Measurements from ENCODE around the gene SEC14L6.
A peak's percentile ranks its signal among the peaks of the same experiment; 100 is the strongest.

Gene SEC14L6

GRCh38 chr22:30503551-30503950 is 43.0 kb downstream of the SEC14L6 start:
- H3K9me3 Mint-ChIP-seq = no peaks in the 10 kb centered on the region
- no peak overlapping the region for H3K27ac Mint-ChIP-seq
- peaks cover 34% of the 10 kb centered on the region for H3K27me3 Mint-ChIP-seq

GRCh38 chr22:30502911-30503310 is 43.6 kb downstream of the SEC14L6 start:
- peaks cover 34% of the 10 kb centered on the region for H3K27me3 Mint-ChIP-seq
- no peaks in the 10 kb centered on the region for H3K9me3 Mint-ChIP-seq
- no peak overlapping the region for H3K4me3 Mint-ChIP-seq
- ATAC-seq = no peak
- H3K27ac Mint-ChIP-seq = no peak overlapping the region
- no peak for DNase-seq
- no peaks in the 10 kb centered on the region for H3K4me1 Mint-ChIP-seq
- no peaks in the 10 kb centered on the region for H3K36me3 Mint-ChIP-seq (ENCODE audit: low read depth)

More at GRCh38 chr22:30503551-30503950, 43.0 kb downstream of the SEC14L6 start:
- Mint-ChIP-seq H3K36me3 (ENCODE audit: low read depth) (no peaks in the 10 kb centered on the region), H3K4me3 (no peak overlapping the region), H3K4me1 (no peaks in the 10 kb centered on the region)
- no peak for ATAC-seq
- no peak for DNase-seq

GRCh38 chr22:30502153-30502552 is 44.4 kb downstream of the SEC14L6 start:
- H3K4me3 Mint-ChIP-seq = no peak overlapping the region
- H3K27me3 Mint-ChIP-seq = peaks cover 34% of the 10 kb centered on the region
- H3K9me3 Mint-ChIP-seq = no peaks in the 10 kb centered on the region
- DNase-seq = no peak
- no peaks in the 10 kb centered on the region for H3K4me1 Mint-ChIP-seq
- H3K27ac Mint-ChIP-seq = no peak overlapping the region
- no peaks in the 10 kb centered on the region for H3K36me3 Mint-ChIP-seq (ENCODE audit: low read depth)
- ATAC-seq = no peak

- H3K27me3 Mint-ChIP-seq = peaks cover 27% of the 10 kb centered on the region
- no peaks in the 10 kb centered on the region for H3K9me3 Mint-ChIP-seq
- H3K4me1 Mint-ChIP-seq = no peaks in the 10 kb centered on the region
- no peak for ATAC-seq
- H3K36me3 Mint-ChIP-seq (ENCODE audit: low read depth) = no peaks in the 10 kb centered on the region
- no peak for DNase-seq
- no peak overlapping the region for H3K27ac Mint-ChIP-seq
- no peak overlapping the region for H3K4me3 Mint-ChIP-seq
These were observed 45.9 kb downstream of the SEC14L6 start for GRCh38 chr22:30500628-30501027.

GRCh38 chr22:30497466-30498150 is 48.9 kb downstream of the SEC14L6 start:
- Mint-ChIP-seq H3K4me3 (no peak overlapping the region), H3K4me1 (no peaks in the 10 kb centered on the region), H3K9me3 (no peaks in the 10 kb centered on the region), H3K27ac (no peak overlapping the region), H3K36me3 (ENCODE audit: low read depth) (no peaks in the 10 kb centered on the region), H3K27me3 (peaks cover 9% of the 10 kb centered on the region)
- DNase-seq (no peak), ATAC-seq (no peak)

- Mint-ChIP-seq H3K27me3 (peaks cover 3% of the 10 kb centered on the region), H3K4me1 (no peaks in the 10 kb centered on the region), H3K9me3 (no peaks in the 10 kb centered on the region), H3K36me3 (ENCODE audit: low read depth) (no peaks in the 10 kb centered on the region), H3K4me3 (no peak overlapping the region), H3K27ac (no peak overlapping the region)
- DNase-seq (no peak), ATAC-seq (no peak)
These were observed 51.3 kb downstream of the SEC14L6 start for GRCh38 chr22:30495041-30495784.

- DNase-seq = no peak
- no peaks in the 10 kb centered on the region for H3K36me3 Mint-ChIP-seq (ENCODE audit: low read depth)
- H3K4me3 Mint-ChIP-seq = no peak overlapping the region
- H3K27ac Mint-ChIP-seq = no peak overlapping the region
- H3K27me3 Mint-ChIP-seq = peaks cover 2% of the 10 kb centered on the region
- H3K4me1 Mint-ChIP-seq = no peaks in the 10 kb centered on the region
- no peak for ATAC-seq
- no peaks in the 10 kb centered on the region for H3K9me3 Mint-ChIP-seq
These were observed 54.4 kb downstream of the SEC14L6 start for GRCh38 chr22:30492144-30492543.

GRCh38 chr22:30491381-30491780 is 55.2 kb downstream of the SEC14L6 start:
- peaks cover 2% of the 10 kb centered on the region for H3K27me3 Mint-ChIP-seq
- no peaks in the 10 kb centered on the region for H3K4me1 Mint-ChIP-seq
- H3K27ac Mint-ChIP-seq = no peak overlapping the region
- ATAC-seq (no peak), DNase-seq (no peak)
- H3K36me3 Mint-ChIP-seq (ENCODE audit: low read depth) = no peaks in the 10 kb centered on the region
- no peaks in the 10 kb centered on the region for H3K9me3 Mint-ChIP-seq
- no peak overlapping the region for H3K4me3 Mint-ChIP-seq

GRCh38 chr22:30490399-30490798 is 56.1 kb downstream of the SEC14L6 start:
- Mint-ChIP-seq H3K27me3 (peaks cover 2% of the 10 kb centered on the region), H3K4me3 (no peak overlapping the region), H3K36me3 (ENCODE audit: low read depth) (no peaks in the 10 kb centered on the region), H3K4me1 (no peaks in the 10 kb centered on the region), H3K27ac (no peak overlapping the region), H3K9me3 (no peaks in the 10 kb centered on the region)
- DNase-seq (no peak), ATAC-seq (no peak)

GRCh38 chr22:30488121-30488520 is 58.4 kb downstream of the SEC14L6 start:
- Mint-ChIP-seq H3K27me3 (peaks cover under 1% of the 10 kb centered on the region), H3K4me3 (no peak overlapping the region), H3K4me1 (no peaks in the 10 kb centered on the region), H3K27ac (no peak overlapping the region), H3K36me3 (ENCODE audit: low read depth) (no peaks in the 10 kb centered on the region), H3K9me3 (no peaks in the 10 kb centered on the region)
- DNase-seq (no peak), ATAC-seq (no peak)

- Mint-ChIP-seq H3K4me1 (no peaks in the 10 kb centered on the region), H3K4me3 (no peak overlapping the region), H3K27me3 (no peaks in the 10 kb centered on the region), H3K27ac (no peak overlapping the region), H3K9me3 (no peaks in the 10 kb centered on the region), H3K36me3 (ENCODE audit: low read depth) (no peaks in the 10 kb centered on the region)
- no peak for ATAC-seq
- DNase-seq = no peak
These were observed 59.9 kb downstream of the SEC14L6 start for GRCh38 chr22:30486661-30487115.

- ATAC-seq (no peak), DNase-seq (no peak)
- Mint-ChIP-seq H3K9me3 (no peaks in the 10 kb centered on the region), H3K27ac (no peak overlapping the region), H3K27me3 (no peaks in the 10 kb centered on the region), H3K4me3 (no peak overlapping the region), H3K36me3 (ENCODE audit: low read depth) (no peaks in the 10 kb centered on the region), H3K4me1 (no peaks in the 10 kb centered on the region)
These were observed 60.4 kb downstream of the SEC14L6 start for GRCh38 chr22:30486118-30486517.

GRCh38 chr22:30485362-30485988 is 61.1 kb downstream of the SEC14L6 start:
- Mint-ChIP-seq H3K36me3 (ENCODE audit: low read depth) (no peaks in the 10 kb centered on the region), H3K4me3 (no peak overlapping the region), H3K4me1 (no peaks in the 10 kb centered on the region), H3K27me3 (no peaks in the 10 kb centered on the region), H3K9me3 (no peaks in the 10 kb centered on the region), H3K27ac (no peak overlapping the region)
- peak; percentile 81 for DNase-seq
- peak; percentile 96 for ATAC-seq

- ATAC-seq (no peak), DNase-seq (no peak)
- Mint-ChIP-seq H3K36me3 (ENCODE audit: low read depth) (no peaks in the 10 kb centered on the region), H3K27ac (no peak overlapping the region), H3K9me3 (no peaks in the 10 kb centered on the region), H3K4me3 (no peak overlapping the region), H3K4me1 (no peaks in the 10 kb centered on the region), H3K27me3 (no peaks in the 10 kb centered on the region)
These were observed 63.4 kb downstream of the SEC14L6 start for GRCh38 chr22:30483169-30483568.

GRCh38 chr22:30481711-30482110 is 64.8 kb downstream of the SEC14L6 start:
- Mint-ChIP-seq H3K4me1 (no peaks in the 10 kb centered on the region), H3K4me3 (no peak overlapping the region), H3K27ac (no peak overlapping the region), H3K9me3 (no peaks in the 10 kb centered on the region), H3K27me3 (no peaks in the 10 kb centered on the region), H3K36me3 (ENCODE audit: low read depth) (no peaks in the 10 kb centered on the region)
- DNase-seq (no peak), ATAC-seq (no peak)

All from activated naive CD8-positive, alpha-beta T cell treated with anti-CD3 and anti-CD28 coated beads, Interleukin-2, amount 50 U/mL, for 24 hours (primary cell).